K562 (cell line): ENCODE data around the gene TTLL8. TPM values are rescaled to one million over a fixed set of nuclear protein-coding genes. Genes with fewer than 3 reads are reported as not detected.

Experiments used
- CBFA2T3 ChIP-seq: fragments of 450-650 bp; IDR thresholded peaks from 2 replicates; pipeline ENCODE4 v1.6.1; 2017
- CC2D1A ChIP-seq: fragments of 450-650 bp; IDR thresholded peaks from 2 replicates; pipeline ENCODE4 v1.6.1; 2017; ENCODE audit warnings: mild to moderate bottlenecking
- CTBP1 ChIP-seq: fragments of 450-650 bp; IDR thresholded peaks from 2 replicates; pipeline ENCODE4 v1.6.1; 2016; ENCODE audit warnings: borderline replicate concordance
- EP400 ChIP-seq: fragments of 450-650 bp; IDR thresholded peaks from 2 replicates; pipeline ENCODE4 v1.6.1; 2017; ENCODE audit warnings: antibody characterized with exemption, mild to moderate bottlenecking, moderate library complexity
- ETS2 ChIP-seq: IDR thresholded peaks from 2 replicates; pipeline ENCODE4 v1.6.1; 2016; ENCODE audit warnings: borderline replicate concordance, missing genetic modification characterization, mild to moderate bottlenecking, moderate library complexity, missing compliant biosample characterization; ENCODE audit not compliant: poor library complexity, severe bottlenecking
- JUNB ChIP-seq: fragments of 450-650 bp; formaldehyde crosslinking; conservative IDR thresholded peaks from 2 replicates; pipeline ENCODE4 v1.4.0; 2020; ENCODE audit warnings: mild to moderate bottlenecking
- MIER1 ChIP-seq: fragments of 450-650 bp; IDR thresholded peaks from 2 replicates; pipeline ENCODE4 v1.6.1; 2016; ENCODE audit warnings: antibody characterized with exemption, mild to moderate bottlenecking, low read depth
- MTA3 ChIP-seq: fragments of 450-650 bp; formaldehyde crosslinking; IDR thresholded peaks from 2 replicates; pipeline ENCODE4 v1.6.1; 2017; ENCODE audit warnings: mild to moderate bottlenecking, borderline replicate concordance
- TFE3 ChIP-seq: fragments of 450-650 bp; formaldehyde crosslinking; IDR thresholded peaks from 2 replicates; pipeline ENCODE4 v1.4.0; 2020; ENCODE audit warnings: mild to moderate bottlenecking, mixed read lengths
- ZNF324 ChIP-seq: fragments of 250-450 bp; sonication (Bioruptor Pico); IDR thresholded peaks from 2 replicates; pipeline ENCODE4 v1.4.0; 2020; ENCODE audit warnings: mild to moderate bottlenecking
- polyA plus RNA-seq, 8 experiments: library from polyadenylated mRNA; depleted of rRNA in 4 of 8; stranded (reverse) in 5 of 8; unstranded in 3 of 8; fragments of >200 nt; fragmentation: Nextera tagmentation in 2 of 8; fragmentation: Illumina TruSeq in 1 of 8; extraction: Ambion mirVana in 2 of 8; extraction: Trizol in 1 of 8; gene quantifications; 2 replicates each; pipeline versions ENCODE4 v1.2.1 to v1.2.3, GENCODE V29; 2011 to 2014; ENCODE audit warnings: inconsistent platforms in 1 of 8, missing spikeins in 1 of 8
- total RNA-seq, 7 experiments: library from RNA; depleted of rRNA in 6 of 7; stranded (reverse); fragments of >200 nt in 6 of 7; fragmentation: Illumina TruSeq in 2 of 7; extraction: Trizol in 2 of 7; gene quantifications; 2 replicates each; pipeline versions ENCODE4 v1.2.1 to v1.2.3, GENCODE V29; 2011 to 2021; ENCODE audit warnings: low replicate concordance in 1 of 7
- TF ChIP-seq, protein P1 (sequence below): sonication (generic); formaldehyde crosslinking; IDR thresholded peaks from 2 replicates; pipeline ENCODE4 v1.8.1; 2023; ENCODE audit warnings: missing genetic modification reagents, mild to moderate bottlenecking, borderline replicate concordance
- TF ChIP-seq, protein P2 (sequence below): fragments of 450-650 bp; IDR thresholded peaks from 2 replicates; pipeline ENCODE4 v1.6.1; 2018; ENCODE audit not compliant: partially characterized antibody
- TF ChIP-seq, protein P3 (sequence below): sonication (generic); formaldehyde crosslinking; IDR thresholded peaks from 2 replicates; pipeline ENCODE4 v1.8.0; 2022; ENCODE audit warnings: mild to moderate bottlenecking, missing genetic modification reagents
- TF ChIP-seq, protein P4 (sequence below): fragments of 450-650 bp; IDR thresholded peaks from 2 replicates; pipeline ENCODE4 v1.6.1; 2016; ENCODE audit warnings: antibody characterized with exemption

Gene TTLL8
- total and polyA plus RNA-seq, 9 of the 15 experiments (the other 6 are each of a cell fraction or from before 2014, with no cell fraction given): not detected

GRCh38 chr22:50104141-50104544 is 46.0 kb upstream of the TTLL8 start (continued):
- TF ChIP-seq, protein P1, sequence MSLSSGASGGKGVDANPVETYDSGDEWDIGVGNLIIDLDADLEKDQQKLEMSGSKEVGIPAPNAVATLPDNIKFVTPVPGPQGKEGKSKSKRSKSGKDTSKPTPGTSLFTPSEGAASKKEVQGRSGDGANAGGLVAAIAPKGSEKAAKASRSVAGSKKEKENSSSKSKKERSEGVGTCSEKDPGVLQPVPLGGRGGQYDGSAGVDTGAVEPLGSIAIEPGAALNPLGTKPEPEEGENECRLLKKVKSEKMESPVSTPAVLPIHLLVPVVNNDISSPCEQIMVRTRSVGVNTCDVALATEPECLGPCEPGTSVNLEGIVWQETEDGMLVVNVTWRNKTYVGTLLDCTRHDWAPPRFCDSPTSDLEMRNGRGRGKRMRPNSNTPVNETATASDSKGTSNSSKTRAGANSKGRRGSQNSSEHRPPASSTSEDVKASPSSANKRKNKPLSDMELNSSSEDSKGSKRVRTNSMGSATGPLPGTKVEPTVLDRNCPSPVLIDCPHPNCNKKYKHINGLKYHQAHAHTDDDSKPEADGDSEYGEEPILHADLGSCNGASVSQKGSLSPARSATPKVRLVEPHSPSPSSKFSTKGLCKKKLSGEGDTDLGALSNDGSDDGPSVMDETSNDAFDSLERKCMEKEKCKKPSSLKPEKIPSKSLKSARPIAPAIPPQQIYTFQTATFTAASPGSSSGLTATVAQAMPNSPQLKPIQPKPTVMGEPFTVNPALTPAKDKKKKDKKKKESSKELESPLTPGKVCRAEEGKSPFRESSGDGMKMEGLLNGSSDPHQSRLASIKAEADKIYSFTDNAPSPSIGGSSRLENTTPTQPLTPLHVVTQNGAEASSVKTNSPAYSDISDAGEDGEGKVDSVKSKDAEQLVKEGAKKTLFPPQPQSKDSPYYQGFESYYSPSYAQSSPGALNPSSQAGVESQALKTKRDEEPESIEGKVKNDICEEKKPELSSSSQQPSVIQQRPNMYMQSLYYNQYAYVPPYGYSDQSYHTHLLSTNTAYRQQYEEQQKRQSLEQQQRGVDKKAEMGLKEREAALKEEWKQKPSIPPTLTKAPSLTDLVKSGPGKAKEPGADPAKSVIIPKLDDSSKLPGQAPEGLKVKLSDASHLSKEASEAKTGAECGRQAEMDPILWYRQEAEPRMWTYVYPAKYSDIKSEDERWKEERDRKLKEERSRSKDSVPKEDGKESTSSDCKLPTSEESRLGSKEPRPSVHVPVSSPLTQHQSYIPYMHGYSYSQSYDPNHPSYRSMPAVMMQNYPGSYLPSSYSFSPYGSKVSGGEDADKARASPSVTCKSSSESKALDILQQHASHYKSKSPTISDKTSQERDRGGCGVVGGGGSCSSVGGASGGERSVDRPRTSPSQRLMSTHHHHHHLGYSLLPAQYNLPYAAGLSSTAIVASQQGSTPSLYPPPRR (CRISPR knock-in tag): no peak
- TF ChIP-seq EP400: peak; percentile 52
- TF ChIP-seq, protein P2, sequence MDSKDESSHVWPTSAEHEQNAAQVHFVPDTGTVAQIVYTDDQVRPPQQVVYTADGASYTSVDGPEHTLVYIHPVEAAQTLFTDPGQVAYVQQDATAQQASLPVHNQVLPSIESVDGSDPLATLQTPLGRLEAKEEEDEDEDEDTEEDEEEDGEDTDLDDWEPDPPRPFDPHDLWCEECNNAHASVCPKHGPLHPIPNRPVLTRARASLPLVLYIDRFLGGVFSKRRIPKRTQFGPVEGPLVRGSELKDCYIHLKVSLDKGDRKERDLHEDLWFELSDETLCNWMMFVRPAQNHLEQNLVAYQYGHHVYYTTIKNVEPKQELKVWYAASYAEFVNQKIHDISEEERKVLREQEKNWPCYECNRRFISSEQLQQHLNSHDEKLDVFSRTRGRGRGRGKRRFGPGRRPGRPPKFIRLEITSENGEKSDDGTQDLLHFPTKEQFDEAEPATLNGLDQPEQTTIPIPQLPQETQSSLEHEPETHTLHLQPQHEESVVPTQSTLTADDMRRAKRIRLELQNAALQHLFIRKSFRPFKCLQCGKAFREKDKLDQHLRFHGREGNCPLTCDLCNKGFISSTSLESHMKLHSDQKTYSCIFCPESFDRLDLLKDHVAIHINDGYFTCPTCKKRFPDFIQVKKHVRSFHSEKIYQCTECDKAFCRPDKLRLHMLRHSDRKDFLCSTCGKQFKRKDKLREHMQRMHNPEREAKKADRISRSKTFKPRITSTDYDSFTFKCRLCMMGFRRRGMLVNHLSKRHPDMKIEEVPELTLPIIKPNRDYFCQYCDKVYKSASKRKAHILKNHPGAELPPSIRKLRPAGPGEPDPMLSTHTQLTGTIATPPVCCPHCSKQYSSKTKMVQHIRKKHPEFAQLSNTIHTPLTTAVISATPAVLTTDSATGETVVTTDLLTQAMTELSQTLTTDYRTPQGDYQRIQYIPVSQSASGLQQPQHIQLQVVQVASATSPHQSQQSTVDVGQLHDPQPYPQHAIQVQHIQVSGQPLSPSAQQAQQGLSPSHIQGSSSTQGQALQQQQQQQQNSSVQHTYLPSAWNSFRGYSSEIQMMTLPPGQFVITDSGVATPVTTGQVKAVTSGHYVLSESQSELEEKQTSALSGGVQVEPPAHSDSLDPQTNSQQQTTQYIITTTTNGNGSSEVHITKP: peak; percentile 27
- TF ChIP-seq, protein P3, sequence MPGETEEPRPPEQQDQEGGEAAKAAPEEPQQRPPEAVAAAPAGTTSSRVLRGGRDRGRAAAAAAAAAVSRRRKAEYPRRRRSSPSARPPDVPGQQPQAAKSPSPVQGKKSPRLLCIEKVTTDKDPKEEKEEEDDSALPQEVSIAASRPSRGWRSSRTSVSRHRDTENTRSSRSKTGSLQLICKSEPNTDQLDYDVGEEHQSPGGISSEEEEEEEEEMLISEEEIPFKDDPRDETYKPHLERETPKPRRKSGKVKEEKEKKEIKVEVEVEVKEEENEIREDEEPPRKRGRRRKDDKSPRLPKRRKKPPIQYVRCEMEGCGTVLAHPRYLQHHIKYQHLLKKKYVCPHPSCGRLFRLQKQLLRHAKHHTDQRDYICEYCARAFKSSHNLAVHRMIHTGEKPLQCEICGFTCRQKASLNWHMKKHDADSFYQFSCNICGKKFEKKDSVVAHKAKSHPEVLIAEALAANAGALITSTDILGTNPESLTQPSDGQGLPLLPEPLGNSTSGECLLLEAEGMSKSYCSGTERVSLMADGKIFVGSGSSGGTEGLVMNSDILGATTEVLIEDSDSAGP (CRISPR knock-in tag): no peak
- no peak for TF ChIP-seq TFE3
- TF ChIP-seq, protein P4, sequence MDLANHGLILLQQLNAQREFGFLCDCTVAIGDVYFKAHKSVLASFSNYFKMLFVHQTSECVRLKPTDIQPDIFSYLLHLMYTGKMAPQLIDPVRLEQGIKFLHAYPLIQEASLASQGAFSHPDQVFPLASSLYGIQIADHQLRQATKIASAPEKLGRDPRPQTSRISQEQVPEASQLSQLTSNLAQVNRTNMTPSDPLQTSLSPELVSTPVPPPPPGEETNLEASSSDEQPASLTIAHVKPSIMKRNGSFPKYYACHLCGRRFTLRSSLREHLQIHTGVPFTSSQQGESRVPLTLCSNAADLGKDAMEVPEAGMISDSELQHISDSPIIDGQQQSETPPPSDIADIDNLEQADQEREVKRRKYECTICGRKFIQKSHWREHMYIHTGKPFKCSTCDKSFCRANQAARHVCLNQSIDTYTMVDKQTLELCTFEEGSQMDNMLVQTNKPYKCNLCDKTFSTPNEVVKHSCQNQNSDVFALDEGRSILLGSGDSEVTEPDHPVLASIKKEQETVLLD: no peak
- TF ChIP-seq MTA3: no peak
- no peak for TF ChIP-seq MIER1
- no peak for TF ChIP-seq ETS2 (tag)
- no peak for TF ChIP-seq CC2D1A
- no peak for TF ChIP-seq CBFA2T3
- no peak for TF ChIP-seq JUNB (CRISPR knock-in tag)
- TF ChIP-seq CTBP1: no peak
- no peak for TF ChIP-seq ZNF324 (CRISPR knock-in tag)
